Measurements from ENCODE around the gene TMEM198. TPM values are rescaled to one million over a fixed set of nuclear protein-coding genes. Genes with fewer than 3 reads are reported as not detected.
A peak's percentile ranks its signal among the peaks of the same experiment; 100 is the strongest.

Gene TMEM198
- total and polyA plus RNA-seq, 9 of the 15 experiments (the other 6 are each of a cell fraction or from before 2014, with no cell fraction given) = 0.03 to 3.8 (median 1.0) TPM

DNA sequence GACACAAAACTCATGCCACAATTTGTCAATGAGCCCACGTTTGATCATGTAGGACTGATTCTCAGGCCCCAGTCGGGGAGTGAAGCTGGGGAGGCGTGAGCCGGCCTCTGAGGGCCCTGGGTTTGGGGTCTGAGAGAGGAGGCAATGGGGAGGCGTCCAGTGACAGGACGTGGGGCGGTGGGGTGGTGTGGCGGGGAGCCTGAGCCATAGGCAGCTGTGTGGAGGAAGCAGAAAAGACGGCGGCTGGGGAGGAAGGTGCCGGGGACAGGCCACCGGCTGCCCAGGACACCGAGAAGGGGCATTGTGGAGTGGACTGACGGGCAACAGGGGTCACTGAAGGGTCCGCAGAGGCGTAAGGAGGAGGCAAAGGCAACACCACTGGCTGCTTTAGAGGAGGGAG lies 7.4 kb upstream of the TMEM198 start:
- WGBS (ENCODE audit: insufficient coverage, low coverage, missing lambda C conversion rate) = 56% methylated on average over 4 of the region's 16 CpGs

DNA sequence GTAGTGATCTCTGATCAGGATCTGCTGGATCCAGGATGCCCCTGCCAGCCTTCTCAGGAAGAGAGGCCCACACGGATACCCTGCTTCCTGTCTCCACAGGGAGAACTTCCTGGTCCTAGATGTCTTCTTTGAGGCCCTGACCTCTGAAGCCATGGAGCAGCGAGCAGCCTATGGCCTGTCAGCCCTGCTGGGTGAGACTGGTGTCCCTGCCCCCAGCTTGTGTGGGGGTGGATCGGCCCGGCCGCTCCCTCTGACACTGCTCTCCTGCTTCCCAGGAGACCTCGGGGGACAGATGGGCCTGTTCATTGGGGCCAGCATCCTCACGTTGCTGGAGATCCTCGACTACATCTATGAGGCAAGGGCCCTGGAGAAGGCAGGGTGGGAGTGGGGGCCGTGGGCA lies 6.9 kb upstream of the TMEM198 start:
- BruUV-seq (replicated peaks) = no TSS peak
- POLR2A ChIA-PET = interaction anchor here (0.6 to 1.0 kb wide), 4 partner anchors 15 to 106 kb away, joined by 3 to 4 read pairs (median 3); no protein-coding TSS in a partner anchor
- intact Hi-C loops (cut with micrococcal nuclease) (no loop called here), in situ Hi-C loops (cut with MboI) (no loop called here)
- no peak for ATAC-seq
- 57% methylated on average over 4 of the region's 9 CpGs for WGBS (ENCODE audit: insufficient coverage, low coverage, missing lambda C conversion rate)
- Histone ChIP-seq H3K9me1 (ENCODE audit: control insufficient read depth, insufficient read depth, low read length) (no peaks in the 10 kb centered on the region), H3K27me3 (ENCODE audit: control insufficient read depth in 2 of 2, insufficient read depth in 2 of 2, low read length in 2 of 2) (no peaks in the 10 kb centered on the region), H4K20me1 (replicated peaks; ENCODE audit: control insufficient read depth, insufficient read depth, low read length) (peaks cover 18% of the 10 kb centered on the region; the same call in 1 of the 2 replicates), H3K9ac (ENCODE audit: insufficient read depth in 1 of 2, low read depth in 2 of 2, low read length in 2 of 2) (peak overlapping the region in 1 of 2 experiments; percentile 58; a peak in 1 of 4 replicates), H3K9me3 (replicated peaks; ENCODE audit: control insufficient read depth, insufficient read depth, low read depth, low read length) (no peaks in the 10 kb centered on the region), H3K36me3 (ENCODE audit: control insufficient read depth, insufficient read depth, low read length) (peaks cover 61% of the 10 kb centered on the region; the same call in 2 of the 3 replicates), H3K4me1 (replicated peaks in 1 of 2; ENCODE audit: control insufficient read depth in 2 of 2, insufficient read depth in 2 of 2, low read length in 2 of 2) (peaks cover 0 to 55% of the 10 kb centered on the region in 2 experiments; a peak in 3 of 5 replicates), H3K79me2 (ENCODE audit: control insufficient read depth, insufficient read depth, low read length) (peaks cover 19% of the 10 kb centered on the region), H3K4me2 (ENCODE audit: insufficient read depth, low read length) (no peak overlapping the region), H2AFZ (ENCODE audit: low read depth, low read length) (no peak overlapping the region), H3K27ac (ENCODE audit: extremely low read depth, low read depth, low read length) (no peak overlapping the region), H3K4me3 (no peak overlapping the region)
- TF ChIP-seq EGR1 (conservative IDR thresholded peaks at IDR 0.05) (peak; percentile 59), CC2D1A (IDR thresholded peaks at IDR 0.05) (no peak), HNRNPK (IDR thresholded peaks at IDR 0.05; ENCODE audit: low read depth, low read length, poor library complexity, severe bottlenecking) (no peak), ZNF780A (CRISPR knock-in tag; IDR thresholded peaks at IDR 0.05) (no peak), HSF4 (CRISPR knock-in tag; IDR thresholded peaks at IDR 0.05; ENCODE audit: borderline replicate concordance) (no peak), ZBTB8A (IDR thresholded peaks at IDR 0.05; ENCODE audit: partially characterized antibody) (no peak)
- TF ChIP-seq, protein P1, sequence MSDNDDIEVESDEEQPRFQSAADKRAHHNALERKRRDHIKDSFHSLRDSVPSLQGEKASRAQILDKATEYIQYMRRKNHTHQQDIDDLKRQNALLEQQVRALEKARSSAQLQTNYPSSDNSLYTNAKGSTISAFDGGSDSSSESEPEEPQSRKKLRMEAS (CRISPR knock-in tag; IDR thresholded peaks at IDR 0.05) = no peak
- DNase-seq (ENCODE audit: extremely low read depth in 1 of 4, low spot score in 3 of 4) = no peak
- CTCF ChIA-PET (ENCODE audit: low intra/inter-chr PET ratio) = no interaction called here
- FAIRE-seq = no peak

More for the DNA sequence above, 7.4 kb upstream of the TMEM198 start:
- ATAC-seq = no peak
- ChIA-PET CTCF (ENCODE audit: low intra/inter-chr PET ratio) (no interaction called here), POLR2A (interaction anchor here (0.6 to 1.0 kb wide), 4 partner anchors 15 to 106 kb away, joined by 3 to 4 read pairs (median 3); no protein-coding TSS in a partner anchor)
- TF ChIP-seq ZNF140 (CRISPR knock-in tag; IDR thresholded peaks at IDR 0.05) (no peak), POLR2G (IDR thresholded peaks at IDR 0.05; ENCODE audit: low read depth, low read length) (peak; percentile 61), ELF2 (CRISPR knock-in tag; IDR thresholded peaks at IDR 0.05) (no peak)
- in situ Hi-C loops (cut with MboI) (no loop called here), intact Hi-C loops (cut with micrococcal nuclease) (no loop called here)
- H3K27ac ChIP-seq (ENCODE audit: extremely low read depth, low read depth, low read length) = no peak overlapping the region
- FAIRE-seq = no peak
- H3K9me1 ChIP-seq (ENCODE audit: control insufficient read depth, insufficient read depth, low read length) = no peaks in the 10 kb centered on the region
- BruUV-seq (replicated peaks) = no TSS peak
- H3K9me3 ChIP-seq (replicated peaks; ENCODE audit: control insufficient read depth, insufficient read depth, low read depth, low read length) = no peaks in the 10 kb centered on the region
- peaks cover 21% of the 10 kb centered on the region for H3K79me2 ChIP-seq (ENCODE audit: control insufficient read depth, insufficient read depth, low read length)
- no peak overlapping the region for H2AFZ ChIP-seq (ENCODE audit: low read depth, low read length)
- H3K4me3 ChIP-seq = no peak overlapping the region
- H3K27me3 ChIP-seq (ENCODE audit: control insufficient read depth in 2 of 2, insufficient read depth in 2 of 2, low read length in 2 of 2) = no peaks in the 10 kb centered on the region
- H3K9ac ChIP-seq (ENCODE audit: insufficient read depth in 1 of 2, low read depth in 2 of 2, low read length in 2 of 2) = peak overlapping the region in 1 of 2 experiments; percentile 58; a peak in 2 of 4 replicates
- H3K4me1 ChIP-seq (replicated peaks in 1 of 2; ENCODE audit: control insufficient read depth in 2 of 2, insufficient read depth in 2 of 2, low read length in 2 of 2) = peaks cover 0 to 55% of the 10 kb centered on the region in 2 experiments; a peak in 3 of 5 replicates
- H3K36me3 ChIP-seq (ENCODE audit: control insufficient read depth, insufficient read depth, low read length) = peaks cover 65% of the 10 kb centered on the region; the same call in 2 of the 3 replicates
- peaks cover 17% of the 10 kb centered on the region; the same call in 1 of the 2 replicates for H4K20me1 ChIP-seq (replicated peaks; ENCODE audit: control insufficient read depth, insufficient read depth, low read length)
- no peak for DNase-seq (ENCODE audit: extremely low read depth in 1 of 4, low spot score in 3 of 4)
- H3K4me2 ChIP-seq (ENCODE audit: insufficient read depth, low read length) = no peak overlapping the region

All from K562 (cell line).